ENCODE data around the gene STPG1.

STPG1 gene

GRCh38 chr1:24369199-24369598 is 44.4 kb downstream of the STPG1 start:
- no peak for DNase-seq

DNA sequence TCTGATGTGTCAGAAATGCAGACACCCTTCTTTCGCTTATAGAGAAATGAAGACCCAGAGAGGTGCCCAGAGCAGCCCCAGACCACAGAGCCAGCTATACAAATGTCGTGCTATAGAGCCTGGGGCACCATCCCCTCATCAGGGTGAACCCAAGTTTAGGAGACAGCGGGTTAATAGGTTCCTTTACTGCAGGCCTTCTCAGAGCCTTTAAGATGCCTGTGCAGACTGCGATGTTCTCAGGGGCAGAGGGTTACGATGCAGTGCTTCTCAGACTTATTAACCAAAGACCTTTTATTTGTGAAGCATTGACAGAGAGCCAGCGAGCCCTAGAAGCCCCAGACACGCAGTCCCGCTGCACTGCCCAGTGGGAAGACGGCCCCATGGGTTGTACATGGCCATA is 46.9 kb downstream of the STPG1 start:
- DNase-seq: no peak

DNA sequence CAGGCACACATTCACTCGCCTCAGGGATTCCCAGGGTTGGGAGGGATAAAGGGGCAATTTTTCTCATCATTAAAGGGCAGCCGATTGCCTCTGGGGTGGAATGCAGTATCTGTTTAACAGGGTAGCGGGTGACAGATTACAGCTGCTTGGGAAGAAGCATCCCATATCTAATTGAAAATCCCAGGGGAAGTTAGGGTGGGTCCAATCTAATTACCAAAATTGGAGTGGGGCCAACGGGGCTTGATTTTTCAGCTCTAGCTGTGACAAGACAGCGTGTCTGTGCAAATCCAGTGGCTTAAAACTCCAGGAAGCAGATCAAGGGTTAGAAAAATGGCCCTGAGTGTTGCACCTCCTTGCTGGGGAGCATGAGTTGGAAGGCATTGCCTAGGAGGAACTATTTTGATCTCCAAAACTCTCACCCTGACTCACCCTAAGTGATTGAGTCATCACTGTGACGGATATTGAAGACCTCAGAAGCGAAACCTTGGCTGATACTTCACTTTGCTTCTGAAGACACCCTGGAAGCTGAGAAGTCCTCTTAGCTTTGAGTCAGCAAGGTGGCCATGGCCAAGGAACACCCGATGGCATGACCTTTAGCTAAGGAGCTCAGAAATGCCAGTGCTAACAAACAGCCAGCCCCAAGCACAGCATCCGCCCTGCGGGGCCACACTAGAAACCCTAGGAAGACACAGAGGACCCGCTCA is 48.5 kb downstream of the STPG1 start:
- DNase-seq: no peak

GRCh38 chr1:24364605-24364974 is 49.0 kb downstream of the STPG1 start:
- no peak for DNase-seq

DNA sequence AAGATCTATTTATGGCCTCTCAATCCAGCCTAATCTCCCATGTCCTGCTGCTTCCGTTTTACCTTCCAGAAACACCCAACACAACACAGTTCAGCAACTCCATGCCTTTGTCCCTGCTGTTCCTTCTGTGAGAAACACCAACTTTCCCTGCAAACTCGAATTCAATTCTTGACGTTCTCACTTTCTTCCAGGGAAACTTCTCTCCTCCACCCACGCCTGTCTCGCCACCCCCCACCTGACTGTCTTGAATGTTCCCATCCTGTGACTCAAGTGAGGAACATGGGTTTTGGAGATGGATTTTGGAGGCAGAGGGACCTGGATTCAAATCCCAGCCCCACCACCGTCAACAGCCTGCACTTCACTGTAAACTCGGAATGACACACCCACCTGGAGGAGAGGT is 49.6 kb downstream of the STPG1 start:
- DNase-seq: no peak

GRCh38 chr1:24362982-24363614 is 50.5 kb downstream of the STPG1 start:
- DNase-seq: no peak

- DNase-seq: no peak
Measured at GRCh38 chr1:24362396-24362795, 51.2 kb downstream of the STPG1 start.

DNA sequence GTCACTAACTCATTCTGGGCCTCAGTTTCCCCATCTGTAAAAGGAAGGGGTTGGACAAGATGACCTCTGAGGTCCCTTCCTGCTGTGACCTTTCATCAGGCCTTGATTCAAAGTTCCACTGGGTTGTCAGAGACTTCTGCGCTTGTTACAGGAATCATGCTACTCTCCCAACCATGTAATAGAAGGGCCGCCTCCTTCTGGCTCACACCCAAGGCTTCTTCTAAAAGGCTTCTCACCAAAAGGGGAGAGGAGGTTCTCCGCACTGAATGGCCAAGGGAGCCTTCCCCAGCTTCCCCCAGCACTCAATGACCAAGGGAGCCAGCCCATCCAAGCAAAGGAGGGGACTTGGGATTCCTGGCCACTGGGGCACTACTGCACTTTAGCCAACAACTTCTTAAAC is 51.8 kb downstream of the STPG1 start:
- DNase-seq: no peak

- DNase-seq: no peak
Measured at GRCh38 chr1:24360681-24361080, 52.9 kb downstream of the STPG1 start.

DNA sequence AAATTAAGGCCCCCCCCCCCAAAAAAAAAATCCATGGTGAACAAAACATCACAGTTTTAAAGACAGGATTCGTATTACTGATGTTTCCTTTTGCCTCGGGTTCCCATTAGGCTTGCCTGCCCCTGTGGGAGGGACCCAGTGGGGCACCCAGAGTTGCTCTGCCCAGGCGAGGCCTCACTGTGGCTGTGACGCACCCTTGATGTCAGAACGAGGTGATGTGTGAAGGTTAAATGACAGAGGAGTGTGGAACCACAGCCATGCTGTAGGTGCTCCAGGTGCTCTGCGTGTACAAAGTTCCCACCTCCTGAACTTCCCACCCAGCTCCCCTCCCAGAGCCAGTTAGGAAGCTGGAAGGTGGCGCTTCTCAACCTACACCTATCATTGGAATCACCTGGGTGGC is 56.5 kb downstream of the STPG1 start:
- no peak for DNase-seq

- no peak for DNase-seq
Measured at GRCh38 chr1:24355466-24355865, 58.1 kb downstream of the STPG1 start.

DNA sequence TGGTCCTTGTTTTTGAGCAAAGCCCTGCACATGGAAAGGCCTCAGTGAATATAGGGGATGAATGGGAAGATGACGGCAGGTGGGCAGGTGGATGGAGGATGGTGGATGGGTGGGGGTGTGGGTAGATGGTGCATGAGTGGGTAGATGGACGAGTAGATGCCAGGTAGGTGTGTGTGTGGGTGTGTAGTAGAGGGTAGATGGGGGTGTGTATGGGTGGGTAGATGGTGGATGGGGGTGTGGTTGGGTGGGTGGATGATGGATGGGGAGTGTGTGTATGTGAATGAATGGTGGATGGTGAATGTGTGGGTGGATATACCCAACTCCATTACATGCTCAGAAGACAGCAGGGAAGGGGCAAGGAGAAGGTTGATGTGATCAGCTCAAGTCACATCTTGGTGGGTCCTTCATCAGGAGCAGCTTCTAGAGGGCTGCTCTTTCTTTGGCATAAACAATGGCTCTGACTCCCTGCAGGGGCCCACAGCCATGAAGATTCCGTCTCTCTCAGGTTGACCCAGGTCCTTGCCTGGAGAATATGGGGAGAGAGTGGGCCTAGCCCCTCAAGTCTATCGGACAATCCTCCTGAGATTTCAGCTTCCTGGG is 60.2 kb downstream of the STPG1 start:
- DNase-seq: no peak

DNA sequence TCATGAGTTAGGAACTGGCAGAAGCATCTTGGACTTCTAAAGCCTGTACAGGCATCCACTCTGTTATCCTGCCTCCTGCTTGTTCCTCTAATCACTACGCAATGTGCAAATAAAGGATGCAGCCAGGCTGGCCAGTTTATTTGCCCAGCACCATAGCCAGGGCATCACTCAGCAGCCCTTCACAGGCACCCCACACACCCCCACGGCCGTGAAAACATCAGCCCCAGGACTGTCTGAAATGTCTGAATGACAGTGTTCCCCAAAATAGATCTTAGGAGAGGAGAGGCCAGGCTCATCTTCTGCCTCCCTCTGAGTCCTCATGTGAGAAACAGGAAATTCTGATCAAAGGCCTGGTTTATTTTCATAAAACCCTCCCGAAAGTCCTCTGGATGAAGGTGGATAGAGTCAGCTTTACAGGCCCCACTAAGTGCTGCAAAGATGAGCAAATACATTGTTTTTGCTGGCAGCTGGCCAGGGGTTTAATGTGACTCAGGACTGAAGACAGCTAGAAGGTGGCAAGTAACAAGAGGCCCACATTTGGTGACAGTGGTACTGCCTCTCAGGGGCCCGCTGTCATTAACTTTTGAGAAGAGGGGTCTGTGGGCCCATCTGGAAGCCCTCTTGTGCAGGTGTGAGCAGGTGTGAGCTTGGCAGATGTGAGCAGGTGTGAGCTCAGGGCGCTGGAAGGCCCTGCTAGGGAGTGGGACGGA is 61.5 kb downstream of the STPG1 start:
- no peak for DNase-seq

- no peak for DNase-seq
Measured at GRCh38 chr1:24351247-24351646, 62.3 kb downstream of the STPG1 start.

GRCh38 chr1:24349891-24350290 is 63.7 kb downstream of the STPG1 start:
- DNase-seq: no peak

- no peak for DNase-seq
Measured at GRCh38 chr1:24348196-24348595, 65.4 kb downstream of the STPG1 start.

- DNase-seq: no peak
Measured at GRCh38 chr1:24347159-24347934, 66.2 kb downstream of the STPG1 start.

- no peak for DNase-seq
Measured at GRCh38 chr1:24345334-24345733, 68.2 kb downstream of the STPG1 start.

DNA sequence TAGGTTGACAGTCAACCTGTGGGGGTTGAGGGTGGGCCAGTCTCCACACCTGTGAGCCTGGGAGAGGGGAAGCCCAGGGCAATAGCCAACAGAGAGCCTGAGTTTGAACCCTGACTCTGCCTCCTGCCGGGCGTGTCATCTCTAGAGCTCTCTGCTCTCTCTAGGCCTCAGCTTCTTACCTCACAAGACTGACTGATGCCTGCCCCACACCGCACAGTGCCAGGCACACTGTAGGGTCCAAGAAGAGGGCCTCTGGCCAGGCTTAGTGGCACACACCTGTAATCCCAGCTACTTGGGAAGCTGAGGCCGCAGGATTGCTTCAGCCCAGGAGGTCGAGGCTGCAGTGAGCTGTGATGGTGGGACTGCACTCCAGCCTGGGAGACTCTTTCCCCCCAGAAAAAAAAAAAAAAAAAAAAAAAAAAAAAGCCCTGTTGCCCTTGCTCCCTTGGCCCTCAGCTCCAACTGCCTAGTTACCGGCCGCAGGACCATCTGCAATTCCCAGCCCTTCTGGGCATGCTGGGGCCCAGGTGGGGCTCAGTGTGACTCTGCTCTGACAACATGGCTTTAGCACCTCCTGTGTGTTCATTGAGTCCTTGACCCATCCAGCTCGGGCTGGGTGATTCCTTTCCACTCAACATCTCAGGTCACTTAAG is 69.4 kb downstream of the STPG1 start:
- DNase-seq: no peak

DNA sequence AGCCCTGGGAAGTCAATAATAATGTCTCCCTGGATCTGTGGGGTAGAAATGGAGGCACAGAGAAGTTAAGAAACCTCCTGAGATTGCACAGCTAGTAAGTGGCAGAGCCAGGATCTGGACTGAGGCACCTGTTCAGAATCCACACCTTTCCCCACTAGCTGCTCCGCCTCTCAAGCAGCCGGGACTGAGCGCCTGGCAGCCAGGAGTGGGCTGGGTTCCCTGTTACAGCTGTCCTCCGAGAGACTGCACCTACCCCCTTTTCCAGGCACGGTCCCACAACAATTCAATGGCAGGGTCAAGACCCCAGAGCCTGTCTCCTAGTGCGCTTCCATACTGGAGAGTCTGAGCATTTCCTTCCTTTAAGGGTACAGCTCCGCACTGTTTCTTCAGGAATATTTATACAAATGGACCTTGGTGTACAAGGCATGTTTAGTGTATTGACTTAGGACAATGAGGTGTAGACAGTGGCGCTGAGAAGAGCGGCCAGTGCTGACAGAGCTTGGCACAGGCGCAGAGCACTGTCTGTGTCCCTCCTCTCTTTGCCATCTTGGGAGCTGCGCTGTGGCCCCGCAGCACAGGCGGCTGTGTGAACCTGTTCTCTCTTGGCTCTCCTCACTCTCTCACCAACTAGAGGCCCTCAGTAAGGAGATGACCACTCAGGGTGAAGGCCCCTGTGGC is 70.0 kb downstream of the STPG1 start:
- DNase-seq: no peak

DNA sequence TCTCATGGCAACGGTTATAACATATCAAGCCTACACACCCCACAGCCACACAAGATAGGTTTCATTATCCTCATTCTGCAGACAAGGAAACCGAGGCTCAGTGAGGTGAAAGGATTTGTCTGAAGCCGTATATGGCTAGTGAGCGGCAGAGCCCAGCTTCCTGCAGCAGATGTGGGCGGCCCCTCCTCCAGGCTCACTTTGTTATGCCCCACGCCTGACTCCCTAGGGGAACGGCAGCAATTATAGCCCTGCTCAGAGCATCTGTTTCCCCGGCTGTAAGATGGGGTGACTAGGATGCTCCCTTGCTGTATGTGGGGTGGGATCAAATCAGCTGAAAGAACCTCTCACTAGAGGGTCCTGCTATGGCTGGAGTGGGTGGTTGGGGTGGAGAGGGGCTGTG is 72.3 kb downstream of the STPG1 start:
- DNase-seq: no peak

DNA sequence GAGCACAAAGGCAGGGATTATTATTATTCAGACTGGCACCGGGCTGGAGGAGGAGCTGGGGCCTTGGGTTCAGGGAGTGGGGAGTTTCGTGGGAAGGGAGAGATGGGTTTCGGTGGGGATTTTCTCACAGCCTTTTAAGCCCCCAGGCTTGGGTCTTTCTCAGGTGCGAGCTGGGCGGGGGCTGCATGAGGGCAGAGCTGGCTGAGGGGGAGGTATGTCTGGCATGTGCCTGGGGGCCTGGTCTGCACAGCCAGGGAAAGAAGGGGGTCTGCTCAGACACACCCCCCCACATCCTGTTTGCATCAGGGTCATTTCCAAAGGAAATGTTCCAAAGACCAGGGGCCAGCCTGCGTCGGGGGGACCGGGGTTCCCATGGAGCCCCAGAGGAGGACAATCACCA is 72.8 kb downstream of the STPG1 start:
- DNase-seq: no peak
